NCI-H446 treated with DMSO at 0.1 percent for 48 hours (cell line): ENCODE measurements around the gene RFX3.
A peak's percentile ranks its signal among the peaks of the same experiment; 100 is the strongest.

Experiments
- DNase-seq: peaks from one replicate; lab custom pipeline; 2025; lab: John Stamatoyannopoulos, UW

Gene RFX3

DNA sequence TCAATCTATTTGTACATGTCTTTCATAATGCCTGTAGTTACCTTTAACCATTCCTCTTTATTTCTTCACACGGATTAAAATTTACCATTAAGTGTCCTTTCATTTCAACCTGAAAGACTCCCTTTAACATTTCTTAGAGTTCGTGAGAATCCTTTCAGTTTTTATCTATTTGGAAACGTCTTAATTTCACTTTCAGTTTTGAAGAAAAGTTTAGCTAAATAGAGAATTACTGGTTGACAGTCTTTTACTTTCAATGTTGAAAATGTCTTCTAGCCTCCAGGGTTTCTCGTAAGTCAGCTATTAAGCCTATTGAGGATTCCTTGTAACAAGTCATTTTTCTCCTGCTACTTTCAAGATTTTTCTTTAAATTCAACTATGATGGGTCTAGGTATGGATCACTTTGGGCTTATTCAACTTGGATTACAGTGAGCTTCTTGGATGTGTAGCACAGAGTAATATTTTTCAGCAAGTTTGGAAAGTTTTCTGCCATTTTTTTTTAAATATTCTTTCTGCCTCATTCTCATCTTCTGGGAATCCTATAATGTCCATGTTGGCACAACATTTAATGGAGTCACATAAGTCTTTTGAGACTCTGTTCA is 48.5 kb downstream of the RFX3 start:
- DNase-seq, result no peak

DNA sequence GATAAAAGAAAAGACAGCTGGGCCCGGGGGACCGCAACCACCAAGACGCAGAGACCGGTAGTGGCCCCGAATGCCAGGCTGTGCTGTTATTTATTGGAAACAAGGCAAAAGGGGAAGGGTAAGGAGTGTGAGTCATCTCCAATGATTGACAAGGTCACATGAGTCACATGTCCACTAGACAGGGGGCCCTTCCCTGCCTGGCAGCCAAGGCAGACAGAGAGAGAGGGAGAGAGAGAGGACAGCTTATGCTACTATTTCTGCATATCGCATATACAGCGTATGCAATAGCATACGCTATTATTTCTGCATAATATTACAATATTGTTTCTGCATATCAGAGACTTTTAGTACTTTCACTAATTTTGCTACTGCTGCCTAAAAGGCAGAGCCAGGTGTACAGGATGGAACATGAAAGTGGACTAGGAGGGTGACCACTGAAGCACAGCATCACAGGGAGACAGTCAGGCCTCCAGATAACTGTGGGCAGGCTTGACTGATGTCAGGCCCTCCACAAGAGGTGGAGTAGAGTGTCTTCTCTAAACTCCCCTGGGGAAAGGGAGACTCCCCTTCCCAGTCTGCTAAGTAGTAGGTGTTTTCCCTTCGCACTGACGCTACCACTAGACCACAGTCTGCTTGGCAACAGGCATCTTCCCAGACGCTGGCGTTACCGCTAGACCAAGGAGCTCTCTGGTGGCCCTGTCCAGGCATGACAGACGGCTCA is 50.3 kb downstream of the RFX3 start:
- DNase-seq, result no peak

DNA sequence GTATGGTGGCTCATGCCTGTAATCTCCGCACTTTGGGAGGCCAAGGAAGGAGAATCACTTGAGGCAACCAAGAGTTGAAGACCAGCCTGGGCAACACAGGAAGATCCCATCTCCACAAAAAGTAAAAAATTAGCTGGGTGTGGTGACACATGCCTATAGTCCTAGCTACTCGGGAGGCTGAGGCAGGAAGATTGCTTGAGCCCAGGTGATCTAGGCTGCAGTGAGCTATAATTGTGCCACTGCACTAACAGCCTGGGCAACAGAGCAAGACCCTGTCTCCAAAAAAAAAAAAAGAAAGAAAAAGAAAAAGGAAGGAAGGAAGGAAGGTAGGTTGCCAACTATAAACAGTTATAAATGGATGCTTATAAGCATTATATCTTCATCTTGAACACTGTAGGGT is 51.0 kb downstream of the RFX3 start:
- no peak for DNase-seq

DNA sequence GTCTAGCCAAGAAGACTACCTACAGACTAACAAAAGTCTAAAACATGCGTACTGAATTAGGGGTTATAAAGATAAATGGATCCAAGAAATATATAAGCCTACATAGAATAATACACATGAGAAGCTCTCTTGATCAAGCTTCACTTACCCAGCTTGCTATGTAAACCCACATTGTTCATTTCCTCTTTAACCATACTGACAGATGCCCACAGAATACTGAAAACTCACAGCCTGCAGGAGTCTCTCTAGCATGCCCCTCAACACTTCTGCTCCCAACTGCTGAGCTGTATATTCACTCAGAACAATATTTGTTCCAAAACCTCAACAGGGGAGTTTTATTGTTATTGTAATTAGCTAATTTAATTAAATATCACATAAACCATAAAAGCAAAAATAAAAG is 52.4 kb downstream of the RFX3 start:
- DNase-seq, result no peak

DNA sequence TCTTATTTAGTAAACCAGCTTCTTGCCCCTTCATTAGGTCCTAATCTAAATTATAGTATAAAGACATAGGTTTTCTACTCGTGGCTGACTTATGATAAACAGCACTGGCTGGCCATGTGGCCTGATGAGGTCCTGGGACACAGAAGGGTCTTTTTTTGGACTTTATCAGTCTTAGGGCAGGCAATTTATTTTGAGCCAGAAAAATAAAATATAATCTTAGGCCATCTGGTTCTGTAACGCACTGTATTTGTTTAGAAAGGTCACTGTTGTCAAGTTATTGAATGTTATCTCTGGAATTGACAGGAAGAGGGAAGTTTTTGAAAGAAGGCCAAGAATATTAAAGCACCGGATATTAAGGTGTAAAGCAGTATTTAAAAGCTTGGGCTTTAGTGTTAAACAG is 53.9 kb downstream of the RFX3 start:
- DNase-seq, result no peak

DNA sequence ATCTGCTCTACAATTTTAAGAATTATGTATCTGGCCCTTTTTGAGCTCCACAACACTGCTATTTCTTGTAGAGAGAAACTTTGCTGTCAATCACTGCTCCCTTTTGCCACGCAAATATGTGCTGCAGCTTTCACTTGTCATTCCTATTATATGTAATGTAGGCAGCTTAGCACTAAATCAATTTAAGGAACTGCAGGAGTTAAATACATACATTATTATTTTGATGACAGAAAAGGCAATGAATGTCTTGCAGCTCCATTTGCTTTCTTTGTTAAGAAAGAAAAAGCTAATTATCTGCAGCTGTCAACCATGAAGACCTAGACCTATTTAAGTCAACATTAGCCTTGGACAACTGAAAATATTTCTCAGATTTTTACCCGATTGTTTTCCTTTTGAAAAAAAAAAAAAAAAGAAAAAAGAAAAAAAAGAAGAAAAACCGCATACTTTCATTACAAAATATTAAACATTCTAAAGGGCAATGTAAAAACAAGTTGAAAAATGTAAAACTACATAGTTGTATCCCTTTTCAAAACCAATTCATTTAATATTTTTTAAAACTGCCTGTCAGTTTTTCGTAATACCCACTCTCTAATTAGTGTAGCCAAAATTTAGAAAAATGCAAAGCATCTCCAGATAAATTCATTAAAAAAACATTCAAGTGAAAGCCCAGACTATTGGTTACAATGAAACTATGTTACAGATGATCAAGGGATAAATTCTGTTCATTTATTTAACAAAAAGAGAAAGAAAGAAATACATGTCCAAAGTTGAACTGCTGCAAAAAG is 57.2 kb downstream of the RFX3 start:
- DNase-seq, result peak; percentile 63

DNA sequence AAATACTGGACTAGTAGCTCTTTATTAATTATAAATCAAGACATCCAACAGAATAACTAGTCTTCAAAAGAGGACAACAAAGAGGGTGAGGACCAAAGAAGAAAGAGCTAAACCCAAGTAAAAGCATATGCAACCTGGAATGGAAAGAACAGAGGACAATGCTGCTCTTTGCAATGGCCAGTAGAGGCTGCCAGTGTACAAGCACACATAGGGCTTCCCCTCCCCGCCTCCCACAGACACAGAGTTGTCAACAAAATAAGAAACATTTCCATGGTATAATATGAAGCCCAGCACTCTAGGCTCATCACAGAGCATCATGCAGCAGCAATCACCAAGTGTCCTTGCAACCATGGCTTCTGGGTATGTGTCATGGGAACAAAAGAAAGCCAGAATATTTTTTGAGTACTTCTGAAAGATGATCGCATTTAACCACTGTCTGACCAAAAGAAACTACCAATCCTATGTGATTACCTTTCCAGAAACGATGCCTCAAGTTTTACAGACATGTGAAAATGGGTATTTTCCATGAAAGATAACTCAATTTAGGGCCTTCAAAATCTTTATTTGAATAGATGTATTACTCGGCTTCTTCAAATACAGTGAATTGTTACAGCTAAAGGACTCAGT is 58.1 kb downstream of the RFX3 start:
- DNase-seq, result peak; percentile 95

DNA sequence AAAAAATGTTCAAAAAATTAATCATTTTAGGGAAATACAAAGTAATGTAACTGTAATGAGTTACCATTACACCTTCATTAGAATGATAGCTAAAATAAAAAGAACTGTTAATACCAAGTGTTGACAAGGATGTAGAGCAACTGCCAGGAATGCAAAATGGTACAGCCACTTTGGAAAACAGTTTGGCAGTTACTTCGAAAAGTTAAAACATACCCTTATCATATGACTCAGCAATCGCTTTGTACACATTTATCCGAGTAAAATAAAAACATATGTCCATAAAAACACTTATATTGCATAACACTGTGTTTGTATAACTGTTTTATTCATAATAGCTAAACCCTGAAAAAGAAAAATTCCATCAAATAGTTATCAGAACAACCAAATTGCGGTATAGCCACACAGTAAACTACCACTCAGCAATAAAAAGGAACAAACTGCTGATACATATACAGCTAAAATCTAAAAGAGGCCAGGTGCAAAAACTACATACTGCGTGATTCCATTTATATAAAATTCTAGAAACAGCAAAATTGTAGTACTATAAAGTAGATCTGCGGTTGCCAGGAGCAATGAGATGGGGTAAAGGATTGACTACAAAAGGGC is 61.7 kb downstream of the RFX3 start:
- no peak for DNase-seq

DNA sequence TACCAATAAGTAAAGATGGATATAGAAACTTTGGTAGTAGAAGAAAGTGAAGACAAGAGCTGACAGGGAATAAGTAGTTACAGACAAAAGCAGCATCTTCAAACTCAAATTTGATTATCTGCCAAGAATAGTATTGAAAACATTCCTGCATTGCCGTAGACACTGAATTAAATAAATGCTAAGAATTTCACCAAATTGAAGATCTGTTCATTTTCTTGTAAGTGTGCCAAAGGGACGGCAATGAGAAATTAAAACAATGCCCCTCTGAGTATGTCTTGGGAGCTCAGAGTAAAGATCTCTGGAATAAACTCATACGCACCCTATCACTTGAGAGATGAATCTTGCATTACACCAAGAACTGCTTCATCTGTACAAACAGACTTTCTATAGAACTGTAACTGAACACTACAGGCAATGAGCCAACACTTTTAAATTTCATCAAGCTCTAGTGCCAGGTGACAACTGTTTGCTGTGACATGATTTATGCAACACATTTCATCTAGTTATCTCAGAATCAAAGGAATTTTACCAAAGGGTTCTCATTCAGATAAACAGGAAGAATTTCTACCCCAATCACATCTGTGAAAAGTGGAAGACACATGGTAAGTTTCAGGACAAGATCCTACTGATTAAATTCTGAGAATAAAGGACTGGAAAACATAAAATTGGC is 66.9 kb downstream of the RFX3 start:
- DNase-seq, result peak; percentile 94

DNA sequence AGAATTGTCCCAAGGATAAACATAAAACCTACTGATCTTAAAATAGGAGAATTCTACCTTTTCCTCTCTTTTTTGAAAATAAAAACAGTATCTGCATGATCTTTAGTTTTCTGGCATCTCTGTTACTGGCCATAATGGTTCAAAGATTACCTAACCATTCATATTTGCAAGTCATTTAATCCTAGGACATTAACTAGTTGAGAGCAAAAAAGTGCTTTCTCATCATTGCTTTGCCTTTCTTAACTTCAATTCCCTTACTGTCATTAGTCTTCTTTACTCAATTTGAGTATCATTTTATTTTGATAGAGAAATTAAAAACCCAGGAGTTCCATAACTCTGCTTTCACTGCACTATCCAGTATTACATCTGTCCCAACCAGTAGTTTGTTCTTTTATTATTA is 68.6 kb downstream of the RFX3 start:
- no peak for DNase-seq

DNA sequence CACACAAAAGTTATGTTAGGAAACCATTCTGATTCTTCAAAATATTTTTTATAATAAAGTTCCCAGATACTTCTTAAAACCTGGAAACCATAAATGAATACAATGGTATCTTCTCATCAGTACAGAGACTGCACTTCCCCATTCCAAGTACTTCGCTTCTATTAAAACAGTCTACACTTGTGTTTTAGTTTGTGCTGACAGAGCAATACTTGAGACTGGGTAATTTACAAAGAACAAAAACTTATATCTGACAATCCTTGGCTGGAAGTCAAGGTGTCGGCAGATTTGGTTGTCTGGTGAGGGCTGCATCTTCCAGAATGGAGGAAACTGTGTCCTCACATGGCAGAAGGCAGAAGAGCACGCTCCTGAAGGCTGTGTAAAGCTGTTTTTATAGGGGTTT is 70.1 kb downstream of the RFX3 start:
- DNase-seq, result no peak

DNA sequence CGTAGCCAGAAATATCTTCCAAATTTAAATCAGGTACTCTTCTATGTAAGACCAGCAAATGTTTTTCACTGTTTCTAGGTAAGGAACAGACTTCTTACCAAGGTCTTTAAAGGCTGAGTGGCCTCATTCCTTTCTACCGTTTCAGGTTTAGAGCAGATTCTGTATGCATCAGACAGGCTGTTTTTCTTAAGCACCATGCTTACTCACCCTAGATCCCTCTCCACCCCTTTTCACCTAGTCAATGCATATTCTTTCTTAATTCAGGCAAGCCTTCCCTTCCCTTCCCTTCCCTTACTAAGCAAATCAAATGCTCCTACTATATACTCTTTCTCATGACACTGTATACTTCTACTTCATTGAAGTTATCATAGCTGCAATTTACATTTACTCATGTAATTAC is 70.7 kb downstream of the RFX3 start:
- DNase-seq, result no peak

DNA sequence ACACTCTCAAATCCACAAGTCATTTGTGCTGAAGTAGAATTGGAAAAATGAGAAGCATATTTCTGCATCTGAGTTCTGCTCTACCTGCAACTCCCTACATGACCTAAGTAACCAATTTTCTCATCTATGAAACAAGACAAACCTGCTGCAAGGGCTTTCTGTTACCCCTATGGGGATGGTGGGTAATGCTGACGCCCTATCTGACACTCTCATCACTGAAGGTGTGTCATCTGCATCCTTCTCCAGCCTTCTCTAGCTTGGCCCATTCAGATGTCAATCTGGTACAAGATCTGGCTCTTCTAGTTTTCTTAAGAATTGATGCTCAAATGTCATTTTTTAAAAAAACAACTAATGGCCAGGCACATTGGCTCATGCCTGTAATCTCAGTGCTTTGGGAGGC is 73.8 kb downstream of the RFX3 start:
- DNase-seq, result no peak

DNA sequence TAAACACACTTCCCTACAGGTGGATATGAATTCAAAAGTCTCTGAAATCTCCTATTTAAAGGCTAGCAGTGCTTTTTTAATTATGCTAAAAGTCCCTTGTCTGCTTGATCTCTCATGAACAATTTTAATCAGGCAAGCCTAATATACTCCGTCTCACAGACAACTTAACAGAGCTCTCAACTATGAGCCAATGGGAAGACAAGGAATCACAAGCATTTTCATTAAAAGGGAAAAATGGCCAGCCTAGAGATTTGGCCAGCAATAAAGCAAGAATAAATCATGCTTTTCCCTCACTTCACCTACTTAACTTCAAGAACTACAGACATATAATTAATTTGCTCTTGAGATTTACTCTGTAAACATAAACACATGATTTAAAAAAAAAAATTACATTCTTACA is 78.0 kb downstream of the RFX3 start:
- no peak for DNase-seq

DNA sequence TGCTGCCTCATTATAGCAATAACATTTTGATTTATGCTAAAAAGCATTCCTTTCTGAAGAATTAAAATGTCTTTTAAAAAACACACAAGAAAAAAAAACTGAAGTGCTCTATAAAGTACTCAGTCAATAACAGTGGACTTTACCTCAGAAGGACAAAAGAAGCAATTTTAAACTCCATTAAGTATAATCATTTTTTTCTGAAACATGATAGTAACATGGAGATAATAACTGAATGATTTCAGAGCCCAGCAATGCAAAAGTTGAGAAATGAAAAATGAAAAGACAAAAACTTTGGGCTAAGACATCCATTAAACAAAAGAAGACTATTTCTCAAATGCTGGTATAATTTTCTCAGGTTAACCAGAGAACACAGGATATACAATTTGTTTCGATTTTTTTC is 78.7 kb downstream of the RFX3 start:
- DNase-seq, result no peak

DNA sequence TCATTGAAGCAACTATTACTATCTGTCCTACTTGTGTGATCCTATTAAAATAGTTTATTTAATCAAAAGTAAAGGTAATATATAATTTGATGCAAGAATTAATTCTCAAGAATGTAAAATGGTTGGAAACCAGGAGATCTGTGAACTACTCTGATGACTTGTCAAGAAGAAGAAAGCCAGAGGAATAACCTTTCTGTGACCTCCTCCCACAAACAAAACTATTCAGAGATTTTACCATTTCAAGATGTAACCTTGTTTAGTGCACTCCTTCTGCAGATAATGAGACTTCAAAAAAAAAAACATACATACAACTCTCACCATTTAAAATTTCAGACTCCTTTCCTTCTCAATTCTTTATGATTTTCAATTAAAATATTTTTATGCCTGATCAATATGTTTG is 79.5 kb downstream of the RFX3 start:
- no peak for DNase-seq

DNA sequence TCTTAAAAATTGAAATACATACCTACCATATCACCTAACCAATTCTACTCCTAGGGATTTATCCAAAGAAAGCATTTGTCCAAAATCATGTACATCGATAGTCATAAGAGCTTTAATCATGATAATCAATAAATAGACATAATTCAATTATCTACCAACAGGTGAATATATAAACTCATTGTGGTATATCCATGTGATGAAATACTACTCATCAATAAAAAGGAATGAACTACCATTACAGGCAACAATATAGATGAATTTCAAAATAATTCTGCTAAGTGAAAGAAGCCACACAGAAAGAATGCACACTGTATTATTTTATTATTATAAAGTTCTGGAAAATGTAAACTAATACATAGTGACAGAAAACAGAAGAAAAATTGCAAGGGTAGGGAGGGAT is 81.8 kb downstream of the RFX3 start:
- no peak for DNase-seq

DNA sequence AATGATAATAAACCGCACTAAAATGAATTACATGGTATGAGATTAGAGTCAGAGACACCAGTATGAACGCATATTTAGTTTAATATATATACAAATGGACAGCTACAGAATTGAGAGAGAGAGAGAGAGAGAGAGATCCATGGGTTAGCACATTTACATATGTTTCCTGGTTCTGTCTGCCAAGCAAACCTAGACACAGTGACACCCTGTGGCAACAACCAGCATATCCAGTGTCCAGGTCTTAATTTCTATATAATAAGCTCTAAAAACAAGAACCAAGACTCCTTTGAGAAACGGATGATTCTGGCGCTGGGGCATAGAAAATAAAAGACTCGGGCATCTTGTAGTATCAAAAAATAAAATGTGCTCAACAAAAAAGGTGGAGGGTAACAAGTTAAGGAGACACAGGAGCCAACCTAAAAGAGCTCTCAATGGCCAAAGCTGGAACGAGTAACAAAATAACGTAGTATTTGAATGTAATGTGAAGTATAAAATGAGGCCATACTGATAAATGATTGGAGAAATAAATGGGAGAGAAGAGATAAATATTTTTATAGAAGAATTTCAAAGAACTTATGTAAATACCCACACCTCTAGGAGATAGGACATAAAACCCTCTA is 84.5 kb downstream of the RFX3 start:
- peak; percentile 50 for DNase-seq

DNA sequence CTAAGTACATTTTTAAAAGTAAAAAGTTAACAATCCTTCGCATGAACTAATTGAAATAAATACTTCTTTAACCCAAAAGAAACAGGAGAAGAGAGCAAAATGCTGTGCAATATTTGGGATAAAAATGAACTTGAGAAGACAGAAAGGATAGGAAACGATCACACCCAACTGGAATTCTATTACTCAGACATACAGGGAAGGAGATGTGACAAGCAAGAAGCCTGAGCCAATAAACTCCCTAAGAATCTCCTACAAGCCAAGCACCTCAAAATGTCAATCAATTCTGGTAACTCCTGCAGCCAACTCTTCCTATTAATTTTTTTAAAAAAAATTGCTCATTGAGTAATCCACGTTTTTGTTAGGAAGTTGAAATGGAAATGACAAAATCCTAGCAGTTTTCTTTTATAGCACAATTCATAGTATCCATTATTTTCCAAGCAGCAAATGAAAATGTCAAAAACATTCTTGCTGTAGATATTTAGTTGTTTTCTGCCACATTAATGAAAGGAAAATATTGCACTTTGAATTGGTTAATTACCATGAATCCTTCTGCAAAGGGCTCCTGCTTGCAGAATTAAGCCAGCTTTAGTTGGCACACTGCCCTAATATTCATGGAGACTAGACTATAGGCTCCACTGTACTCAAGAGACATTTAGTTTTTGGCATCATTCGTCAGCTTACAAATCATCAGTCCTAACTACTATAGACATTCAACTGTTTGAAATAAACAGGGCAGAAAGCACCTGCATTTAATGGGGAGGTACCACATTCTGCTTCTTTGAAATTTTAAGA is 89.0 kb downstream of the RFX3 start:
- DNase-seq, result peak; percentile 99

DNA sequence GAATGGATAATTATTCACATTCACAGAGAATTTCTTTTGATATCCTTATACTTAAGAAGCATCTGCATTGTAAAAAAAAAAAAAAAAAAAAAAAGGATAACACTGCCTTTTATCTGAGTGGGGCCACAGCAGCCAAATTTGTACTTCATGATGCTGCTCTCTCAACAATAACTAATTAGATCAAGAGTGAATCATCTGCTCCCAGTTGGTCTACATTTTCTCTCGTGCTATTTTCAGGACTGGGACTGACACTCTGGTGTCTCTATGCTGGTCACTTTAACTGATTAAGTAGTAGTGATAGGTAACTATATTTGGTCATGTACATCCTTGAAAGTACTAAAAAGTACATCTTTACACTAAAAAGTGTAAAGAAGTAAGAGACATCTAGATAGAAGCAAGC is 90.1 kb downstream of the RFX3 start:
- peak; percentile 95 for DNase-seq

DNA sequence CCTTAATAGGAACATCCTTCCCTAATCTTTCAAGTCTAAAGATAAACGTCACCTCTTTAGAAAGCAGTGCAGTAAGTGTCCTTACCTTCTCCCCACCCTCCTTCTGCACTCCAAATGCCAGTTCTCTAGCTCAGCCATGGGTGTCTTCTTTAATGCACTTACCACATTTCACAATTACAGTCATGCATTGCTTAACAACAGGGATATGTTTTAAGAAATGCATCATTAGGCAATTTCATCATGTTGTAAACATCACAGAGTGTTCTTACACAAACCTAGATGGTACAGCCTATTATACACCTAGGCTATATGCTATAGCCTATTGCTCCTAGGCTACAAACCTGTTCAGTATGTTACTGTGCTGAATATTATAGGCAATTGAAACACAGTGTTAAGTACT is 91.2 kb downstream of the RFX3 start:
- no peak for DNase-seq
